ENCODE measurements around the gene TAF11L13.

- no peak for TF ChIP-seq EP300 (IDR thresholded peaks at IDR 0.05; ENCODE audit: low read depth)
- TF ChIP-seq, protein P1, sequence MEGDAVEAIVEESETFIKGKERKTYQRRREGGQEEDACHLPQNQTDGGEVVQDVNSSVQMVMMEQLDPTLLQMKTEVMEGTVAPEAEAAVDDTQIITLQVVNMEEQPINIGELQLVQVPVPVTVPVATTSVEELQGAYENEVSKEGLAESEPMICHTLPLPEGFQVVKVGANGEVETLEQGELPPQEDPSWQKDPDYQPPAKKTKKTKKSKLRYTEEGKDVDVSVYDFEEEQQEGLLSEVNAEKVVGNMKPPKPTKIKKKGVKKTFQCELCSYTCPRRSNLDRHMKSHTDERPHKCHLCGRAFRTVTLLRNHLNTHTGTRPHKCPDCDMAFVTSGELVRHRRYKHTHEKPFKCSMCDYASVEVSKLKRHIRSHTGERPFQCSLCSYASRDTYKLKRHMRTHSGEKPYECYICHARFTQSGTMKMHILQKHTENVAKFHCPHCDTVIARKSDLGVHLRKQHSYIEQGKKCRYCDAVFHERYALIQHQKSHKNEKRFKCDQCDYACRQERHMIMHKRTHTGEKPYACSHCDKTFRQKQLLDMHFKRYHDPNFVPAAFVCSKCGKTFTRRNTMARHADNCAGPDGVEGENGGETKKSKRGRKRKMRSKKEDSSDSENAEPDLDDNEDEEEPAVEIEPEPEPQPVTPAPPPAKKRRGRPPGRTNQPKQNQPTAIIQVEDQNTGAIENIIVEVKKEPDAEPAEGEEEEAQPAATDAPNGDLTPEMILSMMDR (IDR thresholded peaks at IDR 0.05) = no peak
Observed at GRCh38 chr5:17670353-17670752, 38.5 kb downstream of the TAF11L13 start.
